ENCODE data around the gene TEX19.
A peak's percentile ranks its signal among the peaks of the same experiment; 100 is the strongest.

TEX19 gene, protein sequence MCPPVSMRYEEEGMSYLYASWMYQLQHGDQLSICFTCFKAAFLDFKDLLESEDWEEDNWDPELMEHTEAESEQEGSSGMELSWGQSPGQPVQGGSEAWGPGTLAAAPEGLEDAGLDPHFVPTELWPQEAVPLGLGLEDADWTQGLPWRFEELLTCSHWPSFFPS

DNA sequence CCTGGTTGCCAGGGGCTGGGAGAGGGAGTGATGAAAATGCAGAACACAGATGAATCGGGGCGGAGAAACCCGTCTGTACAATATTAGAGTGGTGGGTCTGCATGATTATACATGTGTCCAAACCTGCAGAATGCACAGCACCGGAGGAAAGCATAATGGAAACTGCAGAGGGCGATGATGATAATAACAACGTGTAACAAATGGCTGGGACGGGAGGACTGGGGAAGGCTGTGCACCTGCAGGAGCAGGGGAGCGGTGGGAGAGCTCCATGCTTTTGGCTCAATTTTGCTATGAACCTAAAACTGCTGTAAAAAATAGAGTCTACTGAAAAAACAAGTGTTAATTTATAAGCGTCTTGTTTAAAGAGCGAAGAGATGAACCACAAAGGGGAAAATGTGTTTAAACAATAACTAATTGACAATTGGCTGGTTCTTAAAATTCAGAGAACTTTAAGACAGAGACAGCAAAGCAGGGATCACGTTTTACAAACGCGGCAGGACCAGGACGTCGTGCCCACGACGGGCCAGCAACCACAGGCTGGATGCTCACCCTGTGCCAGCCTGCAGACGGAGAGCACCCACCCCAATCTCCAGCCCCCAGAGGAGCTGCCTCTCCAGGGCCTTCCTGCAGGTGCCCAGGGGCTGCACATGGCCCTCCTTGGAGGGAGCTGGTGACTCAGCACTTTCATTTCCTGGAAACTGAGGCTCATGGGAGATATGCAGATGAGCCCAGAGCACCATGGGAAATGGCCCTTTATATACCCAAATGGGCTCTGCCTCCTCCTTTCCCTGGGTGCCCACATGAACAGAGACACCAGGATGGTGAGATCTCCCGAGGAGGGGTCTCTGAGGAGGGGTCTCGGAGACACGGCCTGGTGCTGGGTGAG lies at the start of gene TEX19:
TEX19 (plus strand) TSS at position 783 of the 886 bp plus-strand sequence. CDS start 2,904 bp downstream, outside the sequence.
- DNase-seq (ENCODE audit: low read depth) = no peak

DNA sequence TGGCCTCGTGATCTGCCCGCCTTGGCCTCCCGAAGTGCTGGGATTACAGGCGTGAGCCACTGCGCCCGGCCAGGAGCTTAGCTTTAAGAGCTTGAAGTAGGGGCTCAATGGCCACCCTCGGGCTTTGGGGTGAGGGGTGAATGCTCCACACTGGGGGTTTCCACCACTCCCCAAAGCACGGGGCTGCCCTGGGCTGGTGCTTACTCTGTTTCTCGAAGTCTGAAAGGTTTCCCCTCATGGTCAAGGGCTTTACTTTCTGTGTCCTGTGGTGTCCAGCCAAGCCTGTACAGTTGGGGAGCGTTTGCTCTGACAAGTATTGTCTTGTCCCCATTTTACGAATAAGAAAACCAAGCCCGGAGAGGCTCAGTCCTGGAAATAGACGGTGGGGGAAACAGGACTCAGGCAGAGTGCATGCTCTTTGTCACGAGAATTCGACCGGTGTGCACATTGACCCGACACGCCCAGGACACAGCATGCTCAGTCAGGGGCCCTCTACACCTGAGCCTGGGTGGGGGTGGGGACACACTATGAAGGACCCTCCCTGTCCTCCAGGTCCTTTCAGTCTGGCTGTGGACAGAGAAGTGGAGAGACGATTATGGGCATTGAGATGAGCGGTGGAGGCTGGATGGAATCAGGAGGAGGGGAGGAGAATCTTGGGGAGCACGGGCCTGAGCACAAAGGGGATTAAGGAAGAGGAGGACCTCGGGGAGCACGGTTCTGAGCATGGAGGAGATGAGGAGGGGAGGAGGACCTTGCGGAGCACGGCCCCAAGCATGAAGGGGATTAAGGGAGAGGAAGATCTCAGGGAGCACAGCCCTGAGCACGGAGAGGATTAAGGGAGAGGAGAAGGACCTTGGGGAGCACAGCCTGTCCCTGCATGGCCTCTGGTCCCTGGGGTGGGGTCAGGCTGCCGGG lies 49.1 kb upstream of the TEX19 start:
- no peak for DNase-seq (ENCODE audit: low read depth)

DNA sequence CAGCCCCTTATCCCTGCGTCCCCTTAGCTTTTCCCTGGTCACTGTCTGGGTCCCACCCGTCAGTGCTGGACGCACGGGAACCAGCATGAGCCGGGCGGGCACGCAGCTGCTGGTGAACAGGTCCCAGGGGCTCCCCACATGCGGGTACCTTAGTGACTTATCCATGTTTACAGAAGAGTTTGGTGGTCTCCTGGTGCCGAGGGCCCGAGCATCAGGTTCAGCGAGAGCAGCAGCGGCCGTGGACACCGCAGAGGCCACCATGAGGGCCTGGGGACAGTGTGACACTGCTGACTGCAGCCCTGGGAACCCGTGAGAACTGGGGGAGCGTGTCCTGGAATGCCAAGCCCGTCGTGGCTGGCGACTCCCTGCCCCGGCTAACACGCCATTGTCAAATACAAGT lies 48.2 kb upstream of the TEX19 start:
- no peak for DNase-seq (ENCODE audit: low read depth)

DNA sequence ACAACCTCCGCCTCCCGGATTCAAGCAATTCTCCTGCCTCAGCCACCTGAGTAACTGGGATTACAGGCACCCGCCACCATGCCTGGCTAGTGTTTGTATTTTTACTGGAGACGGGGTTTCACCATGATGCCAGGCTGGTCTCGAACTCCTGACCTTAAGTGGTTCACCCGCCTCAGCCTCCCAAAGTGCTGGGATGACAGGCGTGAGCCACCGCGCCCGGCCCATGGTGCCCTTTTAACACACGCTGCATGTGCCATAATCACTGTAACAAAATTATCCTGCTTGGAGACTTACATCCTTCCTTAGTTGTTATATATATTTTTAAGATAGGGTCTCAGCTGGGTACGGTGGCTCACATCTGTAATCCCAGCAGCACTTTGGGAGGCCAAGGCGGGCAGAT lies 47.1 kb upstream of the TEX19 start:
- DNase-seq (ENCODE audit: low read depth) = no peak

DNA sequence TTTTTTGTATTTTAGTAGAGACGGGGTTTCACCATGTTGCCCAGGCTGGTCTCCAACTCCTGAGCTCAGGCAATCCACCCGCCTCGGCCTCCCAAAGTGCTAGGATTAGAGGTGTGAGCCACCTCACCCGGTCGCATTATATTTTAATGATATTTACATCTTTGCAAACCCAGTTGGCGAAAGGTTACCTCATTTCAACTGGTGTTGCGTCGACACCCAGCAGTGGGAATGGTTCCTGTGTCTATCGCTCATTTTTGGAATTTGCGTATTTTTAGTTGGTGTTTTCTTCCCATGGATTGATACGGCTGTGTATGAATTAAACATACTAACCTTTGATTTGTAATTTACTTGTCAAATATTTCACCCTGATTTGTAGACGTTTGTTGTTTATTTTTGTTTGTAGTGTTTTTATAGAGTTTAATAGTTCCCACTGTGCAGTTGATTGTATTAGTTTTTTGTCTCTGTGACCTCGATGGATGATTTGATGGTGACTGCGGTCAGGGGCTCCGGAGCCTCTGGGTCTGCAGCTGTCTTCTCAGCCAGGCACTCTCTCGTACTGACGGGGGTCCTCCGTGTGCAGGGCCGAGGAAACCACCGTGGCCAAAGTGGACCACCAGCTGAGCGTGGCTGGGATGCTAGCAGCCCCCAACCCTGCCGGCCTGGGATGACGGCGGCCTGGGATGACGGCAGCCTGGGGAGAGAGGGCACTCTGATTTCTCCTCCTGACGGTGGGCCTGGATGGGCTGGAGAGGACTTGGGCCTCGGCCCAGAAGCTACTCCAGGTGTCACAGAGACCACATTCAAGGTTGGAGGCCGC lies 45.6 kb upstream of the TEX19 start:
- DNase-seq (ENCODE audit: low read depth) = no peak

DNA sequence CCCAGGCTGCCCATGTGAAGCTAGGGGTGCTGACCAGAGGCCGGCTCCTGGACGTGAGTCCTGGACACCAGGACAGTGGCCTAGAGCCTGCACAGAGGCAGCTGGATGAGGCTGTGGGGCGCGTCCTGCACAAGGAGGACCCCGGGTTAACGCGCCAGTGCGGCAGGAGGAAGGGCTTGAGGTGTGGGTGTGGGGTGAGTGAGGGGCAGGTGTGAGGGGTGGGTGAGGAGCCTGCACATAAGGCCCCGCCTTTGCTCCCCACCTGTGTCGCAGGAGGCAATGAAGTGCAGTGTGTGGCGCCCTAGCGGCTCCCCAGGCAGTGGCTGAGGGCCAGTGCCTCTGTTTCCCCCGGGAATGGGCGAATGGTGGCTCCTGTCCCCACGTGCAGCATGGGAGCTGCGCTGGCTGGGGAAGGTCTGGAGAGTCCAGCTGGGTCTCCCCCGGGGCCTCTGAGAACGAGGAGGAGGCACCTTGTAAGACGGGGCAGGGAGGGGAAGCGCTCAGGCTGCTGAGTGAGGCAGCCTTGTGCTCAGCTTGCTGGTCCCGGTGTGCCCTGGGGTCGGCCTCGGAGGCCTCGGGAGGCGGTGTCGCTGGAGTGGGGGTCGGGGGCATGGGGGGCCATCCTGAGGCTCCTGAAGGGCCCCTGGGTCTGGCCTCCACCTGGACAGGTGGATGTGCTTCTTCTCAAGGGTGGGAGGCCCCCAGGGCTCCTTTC lies 44.9 kb upstream of the TEX19 start:
- DNase-seq (ENCODE audit: low read depth) = no peak

DNA sequence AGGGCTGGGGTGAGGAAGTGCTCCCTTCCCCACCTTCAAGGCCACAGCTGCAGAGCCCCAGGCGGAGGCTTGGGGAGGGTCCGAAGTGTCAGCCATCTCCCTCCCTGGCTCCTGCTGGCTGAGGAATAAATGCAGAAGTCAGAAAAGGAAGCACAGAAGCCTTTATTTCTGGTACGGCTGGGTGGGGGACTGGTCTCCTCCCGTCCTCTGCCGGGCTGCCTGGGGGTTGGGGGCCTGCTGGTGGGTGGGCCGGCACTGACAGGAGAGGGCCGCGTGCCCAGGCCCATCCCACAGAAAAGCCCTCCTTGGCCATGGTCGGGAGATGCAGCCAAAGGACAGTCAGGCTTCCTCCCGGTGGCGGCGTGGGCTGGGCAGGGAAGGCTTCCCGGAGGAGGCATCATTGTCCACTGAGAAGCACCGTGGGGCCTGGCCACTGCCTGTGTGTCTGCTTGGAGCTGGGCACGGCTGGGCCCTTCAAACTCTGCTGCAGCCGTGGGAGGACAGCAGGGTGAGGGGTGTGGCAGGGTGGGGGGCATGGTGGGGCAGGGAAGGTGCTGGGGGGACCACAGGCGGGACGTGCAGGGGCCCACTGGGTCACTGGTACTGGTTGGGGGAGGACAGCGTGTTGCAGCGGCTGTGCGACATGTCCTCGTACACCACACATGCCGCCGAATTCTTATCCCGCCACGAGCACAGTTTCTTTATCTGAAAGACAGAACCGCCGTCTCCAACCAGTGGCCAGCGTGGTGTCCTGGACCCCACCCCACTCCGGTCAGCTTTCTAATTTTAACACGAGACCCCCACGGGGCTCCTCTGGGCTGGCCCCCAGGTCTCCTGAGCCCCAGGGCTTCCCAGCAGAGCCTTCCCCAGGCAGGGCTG lies 44.1 kb upstream of the TEX19 start:
- no peak for DNase-seq (ENCODE audit: low read depth)

DNA sequence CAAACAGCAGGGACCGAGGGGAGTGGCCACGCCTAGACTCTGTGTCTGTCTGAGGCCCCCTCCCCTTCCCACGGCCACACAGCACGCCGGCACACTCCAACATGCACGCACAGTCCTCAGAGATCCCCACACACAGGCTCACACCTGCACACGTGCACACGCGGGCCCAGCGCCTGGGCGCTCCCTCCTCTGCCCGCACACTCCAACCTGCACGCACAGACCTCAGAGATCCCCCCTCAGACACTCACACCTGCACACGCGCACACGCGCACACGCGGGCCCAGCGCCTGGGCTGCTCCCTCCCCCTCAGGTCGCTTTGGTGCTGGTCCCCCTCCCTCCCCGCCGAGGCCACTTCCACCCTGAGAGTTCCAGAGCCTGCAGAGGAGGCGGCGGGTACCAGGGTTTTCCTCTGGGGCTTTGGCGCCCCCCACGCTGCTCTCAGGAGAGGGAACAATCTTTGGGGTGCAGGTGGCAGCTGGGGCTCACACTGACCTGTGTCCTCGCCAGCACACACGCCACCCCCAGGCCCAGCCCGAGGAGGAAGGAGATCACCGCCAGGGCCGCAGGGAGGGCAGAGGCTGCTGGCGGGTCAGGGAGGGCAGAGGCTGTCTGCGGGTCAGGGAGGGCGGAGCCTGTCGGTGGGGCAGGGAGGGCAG lies 43.2 kb upstream of the TEX19 start:
- DNase-seq (ENCODE audit: low read depth) = no peak

DNA sequence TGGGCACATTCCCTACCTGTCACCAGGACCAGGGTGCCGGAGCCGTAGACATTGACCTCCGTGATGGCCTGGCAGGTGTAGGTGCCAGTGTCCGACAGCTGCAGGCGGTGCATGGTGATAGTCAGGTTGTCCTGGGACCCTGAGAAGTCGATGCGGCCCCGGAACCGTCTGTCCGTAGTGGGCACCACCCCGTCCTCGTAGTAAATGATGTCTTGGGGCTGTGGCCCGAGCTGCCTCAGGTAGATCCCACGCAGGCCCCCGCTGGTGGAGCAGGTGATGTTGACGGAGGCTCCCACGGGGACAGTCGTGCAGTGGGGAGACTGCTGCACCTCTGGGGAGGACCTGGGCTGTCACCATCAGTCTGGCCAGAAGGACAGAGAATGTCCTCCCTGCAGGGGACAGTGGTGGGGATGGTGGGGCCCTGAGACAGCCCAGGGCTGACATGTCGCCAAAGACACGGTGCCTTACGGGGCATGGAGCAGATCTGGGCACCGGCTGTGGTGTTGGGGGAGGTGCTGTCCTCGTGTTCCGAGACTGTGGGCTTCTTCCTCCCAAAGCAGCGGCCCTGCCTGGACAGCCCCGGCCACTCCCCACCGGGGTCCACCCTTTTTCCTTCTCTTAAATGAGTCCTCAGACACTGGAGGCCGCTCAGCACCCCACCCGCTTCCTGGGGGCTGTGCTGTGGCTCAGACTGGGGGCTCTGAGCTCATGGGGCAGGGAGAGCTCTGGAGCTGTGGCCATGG lies 42.2 kb upstream of the TEX19 start:
- DNase-seq (ENCODE audit: low read depth) = no peak

DNA sequence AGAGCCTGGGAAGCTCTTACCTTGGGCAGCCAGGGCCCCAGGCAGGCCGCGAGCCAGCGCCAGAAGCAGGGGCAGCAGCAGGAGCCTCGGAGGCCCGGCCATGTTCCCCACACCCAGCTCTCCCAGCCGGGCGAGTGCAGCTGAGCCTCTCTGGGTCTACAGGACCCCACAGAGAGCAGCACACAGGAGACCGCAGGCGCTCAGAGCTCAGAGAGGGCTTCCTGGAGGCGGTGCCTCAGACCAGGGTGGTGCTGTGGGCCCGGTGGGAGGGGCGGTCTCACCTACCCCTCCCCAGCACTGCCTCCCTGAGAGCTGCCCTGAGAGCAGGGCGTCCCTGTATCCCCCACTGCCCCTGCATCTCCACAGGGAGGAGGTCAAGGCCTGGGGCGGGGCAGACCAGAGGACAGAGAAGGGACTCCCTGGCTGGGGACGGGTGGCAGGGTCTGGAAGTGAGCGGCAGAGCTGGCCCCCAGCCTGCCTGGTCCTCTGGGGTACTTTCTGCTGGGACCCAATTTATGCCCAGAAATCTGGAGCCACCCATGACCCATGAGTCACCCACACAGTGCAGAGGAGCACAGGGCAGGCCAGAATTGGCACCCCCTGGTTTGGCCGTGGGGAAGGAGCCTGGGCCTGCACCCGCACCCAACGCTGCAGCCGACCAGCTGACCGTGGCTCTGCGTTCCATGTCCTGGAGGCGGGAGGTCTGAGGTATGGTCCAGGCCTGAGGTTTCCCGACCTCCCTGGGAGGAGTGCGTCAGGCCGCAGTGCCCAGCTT lies 41.5 kb upstream of the TEX19 start, which contains the start of gene CD7:
CD7 (minus strand) TSS at position 215 of the 775 bp plus-strand sequence; CDS start at position 102, 113 bp downstream.
- DNase-seq (ENCODE audit: low read depth) = peak; percentile 61

DNA sequence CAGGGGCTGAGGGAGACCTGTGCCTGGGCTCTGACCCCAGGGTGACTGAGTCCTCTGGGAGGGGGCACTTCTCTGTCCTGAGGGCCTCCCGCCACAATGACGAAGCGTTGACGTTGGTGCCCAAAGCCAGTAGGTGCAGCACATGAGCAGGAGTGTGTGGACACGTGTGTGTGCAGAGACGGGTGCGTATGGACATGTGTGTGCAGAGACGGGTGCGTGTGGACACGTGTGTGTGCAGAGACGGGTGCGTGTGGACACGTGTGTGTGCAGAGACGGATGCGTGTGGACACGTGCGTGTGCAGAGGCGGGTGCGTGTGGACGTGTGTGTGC lies 40.9 kb upstream of the TEX19 start:
- DNase-seq (ENCODE audit: low read depth) = no peak

DNA sequence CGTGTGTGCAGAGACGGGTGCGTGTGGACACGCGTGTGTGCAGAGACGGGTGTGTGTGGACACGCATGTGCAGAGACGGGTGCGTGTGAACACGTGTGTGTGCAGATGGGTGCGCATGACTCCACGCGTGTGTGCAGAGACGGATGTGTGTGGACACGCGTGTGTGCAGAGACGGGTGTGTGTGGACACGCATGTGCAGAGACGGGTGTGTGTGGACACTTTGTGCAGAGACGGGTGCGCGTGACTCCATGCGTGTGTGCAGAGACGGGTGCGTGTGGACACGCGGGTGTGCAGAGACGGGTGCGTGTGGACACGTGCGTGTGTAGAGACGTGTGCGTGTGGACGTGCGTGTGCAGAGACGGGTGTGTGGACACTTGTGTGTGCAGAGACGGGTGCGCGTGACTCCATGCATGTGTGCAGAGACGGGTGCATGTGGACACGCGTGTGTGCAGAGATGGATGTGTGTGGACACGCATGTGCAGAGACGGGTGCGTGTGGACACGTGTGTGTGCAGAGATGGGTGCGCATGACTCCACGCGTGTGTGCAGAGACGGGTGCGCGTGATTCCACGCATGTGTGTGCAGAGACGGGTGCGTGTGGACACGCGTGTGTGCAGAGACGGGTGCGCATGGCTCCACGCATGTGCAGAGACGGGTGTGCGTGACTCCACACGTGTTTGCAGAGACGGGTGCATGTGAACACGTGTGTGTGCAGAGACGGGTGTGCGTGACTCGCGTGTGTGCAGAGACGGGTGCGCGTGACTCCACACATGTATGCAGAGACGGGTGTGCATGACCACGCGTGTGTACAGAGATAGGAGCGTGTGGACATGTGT lies 40.1 kb upstream of the TEX19 start:
- DNase-seq (ENCODE audit: low read depth) = no peak

DNA sequence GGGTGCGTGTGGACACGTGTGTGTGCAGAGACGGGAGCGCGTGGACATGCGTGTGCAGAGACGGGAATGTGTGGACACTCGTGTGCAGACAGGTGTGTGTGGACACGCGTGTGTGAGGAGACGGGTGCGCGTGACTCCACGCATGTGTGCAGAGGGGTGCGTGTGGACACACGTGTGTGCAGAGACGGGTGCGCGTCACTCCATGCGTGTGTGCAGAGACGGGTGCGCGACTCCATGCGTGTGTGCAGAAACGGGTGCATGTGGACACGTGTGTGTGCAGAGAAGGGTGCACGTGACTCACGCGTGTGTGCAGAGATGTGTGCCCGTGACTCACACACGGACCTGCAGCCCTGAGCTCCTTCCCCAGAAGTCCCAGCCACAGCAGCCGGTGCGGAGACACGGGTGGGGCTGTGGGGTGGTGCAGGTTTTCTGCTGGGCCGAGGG lies 39.4 kb upstream of the TEX19 start:
- DNase-seq (ENCODE audit: low read depth) = no peak

DNA sequence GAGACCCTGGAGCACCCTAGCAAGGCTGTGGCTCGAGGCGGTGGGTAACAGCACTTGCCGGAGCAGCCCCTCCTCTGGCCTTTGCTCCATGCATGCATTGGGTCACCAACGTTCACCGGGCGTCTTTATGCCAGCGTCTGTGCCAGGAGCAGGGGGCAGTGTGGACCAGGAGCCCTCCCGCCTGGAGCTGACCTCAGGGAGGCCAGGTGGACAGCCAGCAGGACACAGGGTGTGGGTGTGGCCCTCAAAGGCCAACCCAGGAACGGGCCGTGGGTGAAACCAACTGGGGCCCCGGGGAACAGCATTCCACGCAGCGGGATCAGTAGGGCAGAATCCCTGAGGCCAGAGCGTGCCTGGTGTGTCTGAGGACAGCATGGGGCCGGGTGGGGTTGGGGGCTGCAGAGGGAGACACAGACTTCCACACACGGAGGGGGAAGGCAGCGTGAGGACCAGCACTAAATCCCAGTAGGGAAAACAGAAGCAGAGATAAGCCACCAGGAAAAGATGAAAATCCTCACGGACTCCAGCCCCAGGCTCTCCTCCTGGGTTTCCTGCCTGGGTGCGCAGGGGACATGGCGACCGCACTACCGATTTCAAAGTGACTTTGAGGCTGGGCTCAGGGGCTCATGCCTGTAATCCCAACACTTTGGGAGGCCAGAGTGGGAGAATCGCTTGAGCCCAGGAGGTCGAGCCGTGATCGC lies 38.8 kb upstream of the TEX19 start:
- no peak for DNase-seq (ENCODE audit: low read depth)

DNA sequence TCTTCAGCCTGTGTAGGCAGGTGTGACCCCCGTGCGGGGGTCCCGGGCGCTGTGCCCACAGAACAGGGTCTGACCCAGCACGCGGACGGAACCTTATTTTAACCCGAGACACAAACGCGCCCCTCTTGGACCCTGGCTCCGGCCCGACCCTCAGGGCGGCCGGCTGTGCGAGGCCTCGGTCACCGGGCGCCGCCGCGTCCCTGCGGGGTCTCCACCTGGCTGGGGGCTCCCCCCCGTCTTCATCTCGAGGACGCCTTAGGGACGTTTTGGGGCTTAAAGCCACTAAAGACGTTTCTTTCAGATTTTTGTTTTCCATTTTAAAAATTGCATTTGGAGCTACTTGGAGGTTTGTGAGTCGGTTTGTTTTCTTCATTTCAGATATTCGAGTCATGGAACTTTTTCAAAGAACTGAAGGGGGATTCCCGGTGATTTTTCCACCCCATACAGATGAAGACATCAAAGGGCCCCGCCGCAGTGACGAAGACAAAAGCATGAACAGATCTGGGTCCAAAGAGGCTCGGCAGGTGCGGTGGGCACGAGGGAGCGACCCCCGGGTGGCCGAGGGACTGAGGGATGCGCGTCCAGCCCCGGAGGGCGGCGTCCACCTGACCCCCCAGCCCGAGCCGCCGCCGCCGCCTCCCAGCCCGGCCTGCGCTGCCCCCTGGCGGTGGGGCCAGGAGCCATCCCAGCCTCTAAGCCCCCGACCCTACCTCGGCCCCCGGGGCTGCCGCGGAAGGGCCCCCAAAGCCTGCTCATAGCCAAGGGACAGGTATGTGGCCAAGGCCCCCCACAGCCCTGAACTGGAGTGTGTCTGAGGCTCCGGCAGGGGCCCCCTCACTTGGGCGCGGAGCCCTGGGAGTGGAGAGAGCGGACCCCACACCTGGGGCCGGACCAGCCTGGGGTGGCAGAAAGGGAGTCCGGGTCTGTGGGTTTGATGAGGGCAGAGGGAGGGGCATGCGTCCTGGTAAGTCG lies 37.8 kb upstream of the TEX19 start:
- peak; percentile 71 for DNase-seq (ENCODE audit: low read depth)
